Endothelial cell of umbilical vein (primary cell): ENCODE results near the gene STK32C. TPM values are rescaled to one million over a fixed set of nuclear protein-coding genes. Genes with fewer than 3 reads are reported as not detected.

ENCODE experiments used
- BruUV-seq: library from RNA; stranded (reverse); fragments of 400-500 nt; replicated peaks from 2 replicates; lab custom pipeline; 2021; lab: Mats Ljungman, UMichigan
- CTCF ChIA-PET: fragments of 300-600, 350-600 bp; sonication (Branson Sonifier 250); formaldehyde crosslinking; loops from one replicate; lab custom pipeline; 2021; ENCODE audit warnings: antibody characterized with exemption, inconsistent platforms; lab: Charles Lee
- POLR2A ChIA-PET: fragments of 300-600, 350-600 bp; sonication (Branson Sonifier 250); formaldehyde crosslinking; loops from one replicate; lab custom pipeline; 2021; ENCODE audit warnings: antibody characterized with exemption, inconsistent platforms; lab: Charles Lee
- DNase-seq: peaks from one replicate; pipeline ENCODE4 v3.0.0-alpha.2; 2011; ENCODE audit warnings: low read depth, low spot score
- FAIRE-seq: peaks from 2 replicates; lab custom pipeline; 2011; peaks lifted over from hg19 to GRCh38; lab: Jason Lieb, UNC
- H2AFZ ChIP-seq: 2 replicates; pipeline ENCODE4 v1.6.0; 2012; ENCODE audit warnings: low read depth, low read length, control low read depth, inconsistent platforms
- H3K27ac ChIP-seq: 2 replicates; pipeline ENCODE4 v1.5.1; 2011; ENCODE audit warnings: low read depth, mild to moderate bottlenecking, control low read depth, low read length, moderate library complexity; ENCODE audit not compliant: insufficient read depth
- H3K27me3 ChIP-seq, 2 experiments: 2 replicates each; pipeline versions ENCODE4 v1.6.0 to v1.6.1; 2011; ENCODE audit warnings: low read length in 2 of 2, mixed read lengths in 1 of 2; ENCODE audit not compliant: control insufficient read depth in 2 of 2, insufficient read depth in 2 of 2
- H3K36me3 ChIP-seq, 2 experiments: 2 replicates in 1 of 2; 3 replicates in 1 of 2; pipeline ENCODE4 v1.5.1; 2011; ENCODE audit warnings: low read length in 2 of 2, mild to moderate bottlenecking in 1 of 2, moderate library complexity in 1 of 2; ENCODE audit not compliant: control insufficient read depth in 2 of 2, insufficient read depth in 2 of 2; ENCODE audit errors: extremely low read depth in 1 of 2
- H3K4me1 ChIP-seq: 3 replicates; pipeline ENCODE4 v1.5.1; 2011; ENCODE audit warnings: mild to moderate bottlenecking, low read length; ENCODE audit not compliant: control insufficient read depth, insufficient read depth; ENCODE audit errors: extremely low read depth
- H3K4me2 ChIP-seq: 2 replicates; pipeline ENCODE4 v1.6.1; 2011; ENCODE audit warnings: low read length, control low read depth, mixed read lengths; ENCODE audit not compliant: insufficient read depth
- H3K4me3 ChIP-seq, 3 experiments: fragments of 200-600 bp in 1 of 3; sonication (generic), shearing (Covaris generic) in 1 of 3; replicated peaks in 1 of 3; 2 replicates each; pipeline ENCODE4 v1.5.1; 2011 to 2016; ENCODE audit warnings: control low read depth in 3 of 3, low read length in 3 of 3, mild to moderate bottlenecking in 2 of 3, inconsistent platforms in 1 of 3, low read depth in 1 of 3, moderate library complexity in 1 of 3; ENCODE audit not compliant: insufficient read depth in 1 of 3
- H3K79me2 ChIP-seq: 2 replicates; pipeline ENCODE4 v1.6.0; 2012; ENCODE audit warnings: low read length, inconsistent platforms; ENCODE audit not compliant: control insufficient read depth, insufficient read depth
- H3K9ac ChIP-seq: replicated peaks from 2 replicates; pipeline ENCODE3; 2011; ENCODE audit warnings: low read length, control low read depth; ENCODE audit not compliant: insufficient read depth; ENCODE audit errors: extremely low read depth
- H3K9me1 ChIP-seq: replicated peaks from 3 replicates; pipeline ENCODE4 v1.6.0; 2011; ENCODE audit warnings: mild to moderate bottlenecking, low read length; ENCODE audit not compliant: control insufficient read depth, insufficient read depth; ENCODE audit errors: extremely low read depth
- H3K9me3 ChIP-seq: replicated peaks from 2 replicates; pipeline ENCODE4 v1.5.1; 2012; ENCODE audit warnings: low read length, inconsistent platforms; ENCODE audit not compliant: control insufficient read depth, insufficient read depth
- H4K20me1 ChIP-seq: replicated peaks from 2 replicates; pipeline ENCODE3; 2011; ENCODE audit warnings: mild to moderate bottlenecking, low read length; ENCODE audit not compliant: control insufficient read depth, insufficient read depth; ENCODE audit errors: extremely low read depth
- EZH2 ChIP-seq: IDR thresholded peaks from 2 replicates; pipeline ENCODE4 v1.6.1; 2012; ENCODE audit warnings: borderline replicate concordance, low read depth, mild to moderate bottlenecking, moderate library complexity, low read length, inconsistent platforms; ENCODE audit not compliant: severe bottlenecking
- FOS ChIP-seq: IDR thresholded peaks from 2 replicates; pipeline ENCODE4 v1.6.1; 2011; ENCODE audit warnings: mild to moderate bottlenecking, low read length, moderate library complexity, borderline replicate concordance; ENCODE audit not compliant: insufficient read depth
- GATA2 ChIP-seq: IDR thresholded peaks from 2 replicates; pipeline ENCODE4 v1.7.0; 2011; ENCODE audit warnings: low read depth, mild to moderate bottlenecking, moderate library complexity, mixed read lengths, low read length; ENCODE audit not compliant: insufficient read length, insufficient read depth
- JUN ChIP-seq: IDR thresholded peaks from 2 replicates; pipeline ENCODE4 v1.6.1; 2011; ENCODE audit warnings: borderline replicate concordance, low read depth; ENCODE audit not compliant: insufficient read length, insufficient read depth
- MYC ChIP-seq: IDR thresholded peaks from one replicate; pipeline ENCODE4 v1.6.1; 2011; ENCODE audit warnings: mild to moderate bottlenecking, low read depth, low read length
- POLR2A ChIP-seq: IDR thresholded peaks from 2 replicates; pipeline ENCODE4 v1.6.1; 2012; ENCODE audit warnings: low read depth, mild to moderate bottlenecking, control low read depth, low read length
- POLR2AphosphoS5 ChIP-seq: IDR thresholded peaks from 2 replicates; pipeline ENCODE4 v1.6.1; 2012; ENCODE audit warnings: low read depth, mild to moderate bottlenecking, control low read depth, low read length, moderate library complexity; ENCODE audit not compliant: insufficient read depth
- dilution Hi-C: fragments of 300-500 bp; cut with MboI; formaldehyde crosslinking; loops from one replicate; pipeline ENCODE4 v1.15.0; 2019; ENCODE audit warnings: low sequenced_read_pairs; ENCODE audit not compliant: extremely low pct_ligation_motif_present
- intact Hi-C: fragments of 100-400 bp; cut with micrococcal nuclease; formaldehyde crosslinking; loops from one replicate; pipeline ENCODE4 v1.10.0; 2022
- polyA plus RNA-seq, 4 experiments: library from polyadenylated mRNA; depleted of rRNA in 3 of 4; stranded (reverse) in 3 of 4; unstranded in 1 of 4; fragments of >200 nt; gene quantifications; 2 replicates each; pipeline versions ENCODE4 v1.2.1 to v1.2.3, GENCODE V29; 2011 to 2012; ENCODE audit warnings: missing spikeins in 1 of 4
- total RNA-seq: library from RNA; stranded (reverse); gene quantifications from 2 replicates; pipeline ENCODE4 v1.2.3, GENCODE V29; 2021
- TF ChIP-seq, protein P1 (sequence below), 2 donors: IDR thresholded peaks; 1 replicate in 1 of 2; 2 replicates in 1 of 2; pipeline ENCODE4 v1.5.1; 2011; ENCODE audit warnings: low read length in 2 of 2, mild to moderate bottlenecking in 2 of 2, moderate library complexity in 2 of 2, control low read depth in 1 of 2, inconsistent platforms in 1 of 2, low read depth in 1 of 2; ENCODE audit not compliant: insufficient read depth in 1 of 2; ENCODE audit errors: extremely low read depth in 1 of 2
- TF ChIP-seq, protein P2 (sequence below): IDR thresholded peaks from 2 replicates; pipeline ENCODE4 v1.6.1; 2011; ENCODE audit not compliant: insufficient read depth, insufficient read length

STK32C gene
- total and polyA plus RNA-seq, 2 donors (not counting 3 experiments of a cell fraction or from before 2014, with no cell fraction given) = 5.4 to 14.1 TPM

DNA sequence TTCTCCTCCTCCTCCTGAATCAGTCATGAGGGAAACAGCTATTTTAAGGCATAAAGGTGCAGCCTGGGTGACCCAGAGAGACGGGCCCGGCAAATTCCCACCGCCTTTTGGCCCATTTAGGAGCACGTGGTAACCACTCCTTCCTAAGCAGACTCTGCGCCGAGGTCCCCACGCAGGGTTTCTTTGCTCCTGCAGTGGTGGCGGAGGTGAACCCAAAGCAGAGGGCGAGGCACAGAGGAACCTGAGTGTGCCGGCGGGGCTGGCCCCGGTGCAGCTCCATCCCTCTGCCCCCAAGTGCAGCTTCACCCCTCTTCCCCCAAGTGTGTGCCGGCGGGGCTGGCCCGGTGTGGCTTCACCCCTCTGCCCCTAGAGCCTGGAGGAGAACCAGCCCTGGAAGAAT, 70.4 kb downstream of the STK32C start:
- TF ChIP-seq JUN (no peak), POLR2A (no peak), EZH2 (no peak), FOS (no peak), GATA2 (no peak), MYC (no peak), POLR2AphosphoS5 (no peak)
- TF ChIP-seq, protein P1, sequence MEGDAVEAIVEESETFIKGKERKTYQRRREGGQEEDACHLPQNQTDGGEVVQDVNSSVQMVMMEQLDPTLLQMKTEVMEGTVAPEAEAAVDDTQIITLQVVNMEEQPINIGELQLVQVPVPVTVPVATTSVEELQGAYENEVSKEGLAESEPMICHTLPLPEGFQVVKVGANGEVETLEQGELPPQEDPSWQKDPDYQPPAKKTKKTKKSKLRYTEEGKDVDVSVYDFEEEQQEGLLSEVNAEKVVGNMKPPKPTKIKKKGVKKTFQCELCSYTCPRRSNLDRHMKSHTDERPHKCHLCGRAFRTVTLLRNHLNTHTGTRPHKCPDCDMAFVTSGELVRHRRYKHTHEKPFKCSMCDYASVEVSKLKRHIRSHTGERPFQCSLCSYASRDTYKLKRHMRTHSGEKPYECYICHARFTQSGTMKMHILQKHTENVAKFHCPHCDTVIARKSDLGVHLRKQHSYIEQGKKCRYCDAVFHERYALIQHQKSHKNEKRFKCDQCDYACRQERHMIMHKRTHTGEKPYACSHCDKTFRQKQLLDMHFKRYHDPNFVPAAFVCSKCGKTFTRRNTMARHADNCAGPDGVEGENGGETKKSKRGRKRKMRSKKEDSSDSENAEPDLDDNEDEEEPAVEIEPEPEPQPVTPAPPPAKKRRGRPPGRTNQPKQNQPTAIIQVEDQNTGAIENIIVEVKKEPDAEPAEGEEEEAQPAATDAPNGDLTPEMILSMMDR (IDR thresholded peaks at IDR 0.05; ENCODE audit: extremely low read depth in 1 of 2, insufficient read depth in 1 of 2, low read depth in 1 of 2, low read length in 2 of 2) = no peak
- TF ChIP-seq, protein P2, sequence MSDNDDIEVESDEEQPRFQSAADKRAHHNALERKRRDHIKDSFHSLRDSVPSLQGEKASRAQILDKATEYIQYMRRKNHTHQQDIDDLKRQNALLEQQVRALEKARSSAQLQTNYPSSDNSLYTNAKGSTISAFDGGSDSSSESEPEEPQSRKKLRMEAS = no peak
- Histone ChIP-seq H3K36me3 (no peaks in the 10 kb centered on the region), H3K27me3 (no peaks in the 10 kb centered on the region), H3K9me1 (no peaks in the 10 kb centered on the region), H3K4me3 (no peak overlapping the region), H3K79me2 (no peaks in the 10 kb centered on the region), H3K9me3 (no peaks in the 10 kb centered on the region), H2AFZ (no peak overlapping the region), H3K4me1 (no peaks in the 10 kb centered on the region), H3K9ac (no peak overlapping the region), H4K20me1 (no peaks in the 10 kb centered on the region), H3K27ac (no peak overlapping the region), H3K4me2 (no peak overlapping the region)
- no peak for FAIRE-seq
- intact Hi-C loops (no loop called here), dilution Hi-C loops (no loop called here)
- no TSS peak for BruUV-seq
- ChIA-PET POLR2A (no interaction called here), CTCF (no interaction called here)
- no peak for DNase-seq
